AG04450 (cell line): ENCODE measurements around the gene LNP1. TPM values are rescaled to one million over a fixed set of nuclear protein-coding genes. Genes with fewer than 3 reads are reported as not detected.

ENCODE experiments used
- CTCF ChIA-PET: fragments of 300-600, 350-600 bp; formaldehyde crosslinking; extraction: SDS; loops from one replicate; lab custom pipeline; 2022; ENCODE audit warnings: antibody characterized with exemption, inconsistent platforms; lab: Charles Lee
- POLR2A ChIA-PET: fragments of 350-600 bp; formaldehyde crosslinking; extraction: SDS; loops from one replicate; lab custom pipeline; 2021; ENCODE audit warnings: antibody characterized with exemption, inconsistent platforms; lab: Yijun Ruan, JAX
- DNase-seq: peaks from one replicate; pipeline ENCODE4 v3.0.0-alpha.2; 2011; ENCODE audit warnings: low read depth, low spot score
- H3K27ac ChIP-seq: one replicate; pipeline ENCODE4 v1.5.1; 2012; ENCODE audit warnings: low read depth, low read length, control low read depth
- H3K27me3 ChIP-seq: one replicate; pipeline ENCODE4 v1.6.0; 2012; ENCODE audit warnings: low read length; ENCODE audit not compliant: control insufficient read depth, insufficient read depth
- H3K4me3 ChIP-seq: 2 replicates; pipeline ENCODE4 v1.5.1; 2011; ENCODE audit warnings: mild to moderate bottlenecking, low read depth, low read length, control low read depth
- H3K9me3 ChIP-seq: 2 replicates; pipeline ENCODE4 v1.5.1; 2012; ENCODE audit warnings: low read length; ENCODE audit not compliant: control insufficient read depth, insufficient read depth
- CTCF ChIP-seq: IDR thresholded peaks from 2 replicates; pipeline ENCODE4 v1.5.1; 2011; ENCODE audit warnings: low read depth, low read length, control low read depth, inconsistent platforms
- polyA plus RNA-seq: library from polyadenylated mRNA; depleted of rRNA; stranded (reverse); fragments of >200 nt; gene quantifications from 2 replicates; pipeline ENCODE4 v1.2.3, GENCODE V29; 2011

LNP1 gene
- polyA plus RNA-seq, 1 experiment, result 3.3 TPM

GRCh38 chr3:100416176-100416575, 14.8 kb downstream of the LNP1 start:
- TF ChIP-seq CTCF, result no peak
- H3K4me3 ChIP-seq, result no peak overlapping the region
- POLR2A ChIA-PET, result no interaction called here
- H3K27me3 ChIP-seq, result no peaks in the 10 kb centered on the region
- CTCF ChIA-PET, result no interaction called here
- DNase-seq, result no peak
- no peak overlapping the region for H3K27ac ChIP-seq
- H3K9me3 ChIP-seq, result no peaks in the 10 kb centered on the region

GRCh38 chr3:100416863-100417262, 15.5 kb downstream of the LNP1 start:
- POLR2A ChIA-PET, result no interaction called here
- H3K4me3 ChIP-seq, result no peak overlapping the region

GRCh38 chr3:100419406-100419805, 18.1 kb downstream of the LNP1 start:
- no peak overlapping the region for H3K4me3 ChIP-seq
- DNase-seq, result no peak
- TF ChIP-seq CTCF, result no peak
- no peaks in the 10 kb centered on the region for H3K9me3 ChIP-seq
- H3K27ac ChIP-seq, result no peak overlapping the region
- ChIA-PET POLR2A (no interaction called here), CTCF (no interaction called here)
- no peaks in the 10 kb centered on the region for H3K27me3 ChIP-seq

More at GRCh38 chr3:100416863-100417262, 15.5 kb downstream of the LNP1 start:
- DNase-seq, result no peak
- CTCF ChIA-PET, result no interaction called here
- no peak for TF ChIP-seq CTCF
- Histone ChIP-seq H3K9me3 (no peaks in the 10 kb centered on the region), H3K27me3 (no peaks in the 10 kb centered on the region), H3K27ac (no peak overlapping the region)

GRCh38 chr3:100420885-100421284, 19.5 kb downstream of the LNP1 start:
- no peak overlapping the region for H3K27ac ChIP-seq
- ChIA-PET POLR2A (no interaction called here), CTCF (no interaction called here)
- no peak for TF ChIP-seq CTCF
- no peak overlapping the region for H3K4me3 ChIP-seq
- no peak for DNase-seq
- no peaks in the 10 kb centered on the region for H3K27me3 ChIP-seq
- H3K9me3 ChIP-seq, result no peaks in the 10 kb centered on the region

- no peak for TF ChIP-seq CTCF
- H3K9me3 ChIP-seq, result no peaks in the 10 kb centered on the region
- CTCF ChIA-PET, result no interaction called here
- POLR2A ChIA-PET, result no interaction called here
- H3K27ac ChIP-seq, result no peak overlapping the region
- no peak overlapping the region for H3K4me3 ChIP-seq
- DNase-seq, result no peak
- no peaks in the 10 kb centered on the region for H3K27me3 ChIP-seq
These were observed 22.3 kb downstream of the LNP1 start for GRCh38 chr3:100423611-100424010.
